Stimulated activated naive CD4-positive, alpha-beta T cell treated with Interleukin-2 at 50 U/mL for 16 hours (primary cell): ENCODE measurements around the gene CCDC28A.

ENCODE experiments used
- DNase-seq: peaks from one replicate; lab custom pipeline; 2025; lab: John Stamatoyannopoulos, UW

Gene CCDC28A

DNA sequence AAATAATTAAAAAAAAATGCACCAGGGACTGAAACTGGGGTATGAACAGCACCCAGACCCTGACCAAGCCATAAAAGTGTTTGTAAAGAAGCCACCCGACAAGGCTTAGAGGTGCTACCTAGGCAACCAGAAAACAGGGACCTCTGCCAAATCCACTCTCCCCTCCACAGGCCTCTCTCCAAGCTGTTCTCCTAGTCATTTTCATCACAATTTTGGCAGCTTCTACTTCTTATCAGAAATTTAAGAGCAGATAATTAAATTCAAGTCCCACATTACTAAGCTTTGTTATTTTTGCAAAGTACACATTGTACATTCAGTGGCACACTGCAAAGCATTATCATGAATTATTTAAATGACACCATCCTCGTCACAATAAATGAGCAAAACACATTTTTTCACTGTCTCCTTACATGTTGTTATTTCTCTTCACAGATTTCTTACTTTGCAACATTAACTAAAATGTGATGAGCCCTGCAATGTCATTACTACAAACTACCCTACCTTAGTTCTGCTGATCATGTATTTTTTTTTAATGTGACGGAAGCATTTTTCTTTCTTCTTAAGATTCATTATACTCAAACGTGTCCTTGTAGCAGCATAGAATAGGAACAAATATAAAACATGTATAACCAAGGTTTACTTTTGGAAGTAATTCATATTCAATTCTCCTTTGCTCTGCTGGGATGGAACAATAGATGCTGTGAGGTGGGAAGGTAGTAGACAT, 60.4 kb downstream of the CCDC28A start:
- no peak for DNase-seq

DNA sequence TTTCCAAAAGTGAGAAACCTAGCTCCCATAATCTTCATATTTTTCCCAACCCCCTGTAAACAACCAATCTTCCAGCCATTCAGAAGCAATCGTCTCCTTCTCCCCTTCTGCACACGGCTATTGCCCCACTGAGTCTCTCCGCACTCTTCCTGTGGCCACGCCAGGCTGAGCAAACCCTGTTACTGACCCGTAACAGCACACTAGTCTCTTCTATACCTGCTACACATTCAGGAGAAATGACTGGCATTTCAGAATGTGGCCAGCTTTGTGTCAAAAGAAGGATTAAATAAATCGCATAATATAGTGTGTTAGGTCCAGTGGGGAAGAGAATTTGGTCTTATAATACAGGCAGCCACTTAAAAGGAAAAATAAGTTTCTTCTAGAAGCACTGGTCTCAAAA, 63.7 kb downstream of the CCDC28A start:
- no peak for DNase-seq
